ENCODE results near the gene TEX2.

DNA sequence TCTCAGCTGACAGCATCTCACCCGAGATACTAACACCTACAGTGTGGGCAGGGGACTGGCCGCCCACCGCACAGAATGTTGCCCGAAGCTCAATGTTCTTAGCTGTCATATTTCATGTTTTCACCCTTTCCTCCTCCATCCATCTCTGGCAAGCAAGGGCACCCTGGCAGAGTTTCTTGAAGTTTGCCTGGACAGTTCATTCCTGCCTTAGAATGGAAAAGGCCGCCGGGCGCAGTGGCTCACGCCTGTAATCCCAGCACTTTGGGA lies 37.6 kb upstream of the TEX2 start:
- TF ChIP-seq CTCF (IDR thresholded peaks at IDR 0.05; ENCODE audit: insufficient read depth, low read length) (no peak), REST (IDR thresholded peaks at IDR 0.05; ENCODE audit: insufficient replicate concordance, low read depth) (no peak)

All from HL-60 (cell line).